Endothelial cell of umbilical vein (primary cell): ENCODE measurements around the gene RNF213. TPM values are rescaled to one million over a fixed set of nuclear protein-coding genes. Genes with fewer than 3 reads are reported as not detected.

Experiments used
- BruUV-seq: library from RNA; stranded (reverse); fragments of 400-500 nt; replicated peaks from 2 replicates; lab custom pipeline; 2021; lab: Mats Ljungman, UMichigan
- CTCF ChIA-PET: fragments of 300-600, 350-600 bp; sonication (Branson Sonifier 250); formaldehyde crosslinking; loops from one replicate; lab custom pipeline; 2021; ENCODE audit warnings: antibody characterized with exemption, inconsistent platforms; lab: Charles Lee
- POLR2A ChIA-PET: fragments of 300-600, 350-600 bp; sonication (Branson Sonifier 250); formaldehyde crosslinking; loops from one replicate; lab custom pipeline; 2021; ENCODE audit warnings: antibody characterized with exemption, inconsistent platforms; lab: Charles Lee
- DNase-seq: peaks from one replicate; pipeline ENCODE4 v3.0.0-alpha.2; 2011; ENCODE audit warnings: low read depth, low spot score
- FAIRE-seq: peaks from 2 replicates; lab custom pipeline; 2011; peaks lifted over from hg19 to GRCh38; lab: Jason Lieb, UNC
- H2AFZ ChIP-seq: 2 replicates; pipeline ENCODE4 v1.6.0; 2012; ENCODE audit warnings: low read depth, low read length, control low read depth, inconsistent platforms
- H3K27ac ChIP-seq: 2 replicates; pipeline ENCODE4 v1.5.1; 2011; ENCODE audit warnings: low read depth, mild to moderate bottlenecking, control low read depth, low read length, moderate library complexity; ENCODE audit not compliant: insufficient read depth
- H3K27me3 ChIP-seq, 2 experiments: 2 replicates each; pipeline versions ENCODE4 v1.6.0 to v1.6.1; 2011; ENCODE audit warnings: low read length in 2 of 2, mixed read lengths in 1 of 2; ENCODE audit not compliant: control insufficient read depth in 2 of 2, insufficient read depth in 2 of 2
- H3K36me3 ChIP-seq, 2 experiments: 2 replicates in 1 of 2; 3 replicates in 1 of 2; pipeline ENCODE4 v1.5.1; 2011; ENCODE audit warnings: low read length in 2 of 2, mild to moderate bottlenecking in 1 of 2, moderate library complexity in 1 of 2; ENCODE audit not compliant: control insufficient read depth in 2 of 2, insufficient read depth in 2 of 2; ENCODE audit errors: extremely low read depth in 1 of 2
- H3K4me1 ChIP-seq: 3 replicates; pipeline ENCODE4 v1.5.1; 2011; ENCODE audit warnings: mild to moderate bottlenecking, low read length; ENCODE audit not compliant: control insufficient read depth, insufficient read depth; ENCODE audit errors: extremely low read depth
- H3K4me2 ChIP-seq: 2 replicates; pipeline ENCODE4 v1.6.1; 2011; ENCODE audit warnings: low read length, control low read depth, mixed read lengths; ENCODE audit not compliant: insufficient read depth
- H3K4me3 ChIP-seq, 3 experiments: fragments of 200-600 bp in 1 of 3; sonication (generic), shearing (Covaris generic) in 1 of 3; replicated peaks in 1 of 3; 2 replicates each; pipeline ENCODE4 v1.5.1; 2011 to 2016; ENCODE audit warnings: control low read depth in 3 of 3, low read length in 3 of 3, mild to moderate bottlenecking in 2 of 3, inconsistent platforms in 1 of 3, low read depth in 1 of 3, moderate library complexity in 1 of 3; ENCODE audit not compliant: insufficient read depth in 1 of 3
- H3K79me2 ChIP-seq: 2 replicates; pipeline ENCODE4 v1.6.0; 2012; ENCODE audit warnings: low read length, inconsistent platforms; ENCODE audit not compliant: control insufficient read depth, insufficient read depth
- H3K9ac ChIP-seq: replicated peaks from 2 replicates; pipeline ENCODE3; 2011; ENCODE audit warnings: low read length, control low read depth; ENCODE audit not compliant: insufficient read depth; ENCODE audit errors: extremely low read depth
- H3K9me1 ChIP-seq: replicated peaks from 3 replicates; pipeline ENCODE4 v1.6.0; 2011; ENCODE audit warnings: mild to moderate bottlenecking, low read length; ENCODE audit not compliant: control insufficient read depth, insufficient read depth; ENCODE audit errors: extremely low read depth
- H3K9me3 ChIP-seq: replicated peaks from 2 replicates; pipeline ENCODE4 v1.5.1; 2012; ENCODE audit warnings: low read length, inconsistent platforms; ENCODE audit not compliant: control insufficient read depth, insufficient read depth
- H4K20me1 ChIP-seq: replicated peaks from 2 replicates; pipeline ENCODE3; 2011; ENCODE audit warnings: mild to moderate bottlenecking, low read length; ENCODE audit not compliant: control insufficient read depth, insufficient read depth; ENCODE audit errors: extremely low read depth
- EZH2 ChIP-seq: IDR thresholded peaks from 2 replicates; pipeline ENCODE4 v1.6.1; 2012; ENCODE audit warnings: borderline replicate concordance, low read depth, mild to moderate bottlenecking, moderate library complexity, low read length, inconsistent platforms; ENCODE audit not compliant: severe bottlenecking
- FOS ChIP-seq: IDR thresholded peaks from 2 replicates; pipeline ENCODE4 v1.6.1; 2011; ENCODE audit warnings: mild to moderate bottlenecking, low read length, moderate library complexity, borderline replicate concordance; ENCODE audit not compliant: insufficient read depth
- GATA2 ChIP-seq: IDR thresholded peaks from 2 replicates; pipeline ENCODE4 v1.7.0; 2011; ENCODE audit warnings: low read depth, mild to moderate bottlenecking, moderate library complexity, mixed read lengths, low read length; ENCODE audit not compliant: insufficient read length, insufficient read depth
- JUN ChIP-seq: IDR thresholded peaks from 2 replicates; pipeline ENCODE4 v1.6.1; 2011; ENCODE audit warnings: borderline replicate concordance, low read depth; ENCODE audit not compliant: insufficient read length, insufficient read depth
- MYC ChIP-seq: IDR thresholded peaks from one replicate; pipeline ENCODE4 v1.6.1; 2011; ENCODE audit warnings: mild to moderate bottlenecking, low read depth, low read length
- POLR2A ChIP-seq: IDR thresholded peaks from 2 replicates; pipeline ENCODE4 v1.6.1; 2012; ENCODE audit warnings: low read depth, mild to moderate bottlenecking, control low read depth, low read length
- POLR2AphosphoS5 ChIP-seq: IDR thresholded peaks from 2 replicates; pipeline ENCODE4 v1.6.1; 2012; ENCODE audit warnings: low read depth, mild to moderate bottlenecking, control low read depth, low read length, moderate library complexity; ENCODE audit not compliant: insufficient read depth
- dilution Hi-C: fragments of 300-500 bp; cut with MboI; formaldehyde crosslinking; loops from one replicate; pipeline ENCODE4 v1.15.0; 2019; ENCODE audit warnings: low sequenced_read_pairs; ENCODE audit not compliant: extremely low pct_ligation_motif_present
- intact Hi-C: fragments of 100-400 bp; cut with micrococcal nuclease; formaldehyde crosslinking; loops from one replicate; pipeline ENCODE4 v1.10.0; 2022
- polyA plus RNA-seq, 4 experiments: library from polyadenylated mRNA; depleted of rRNA in 3 of 4; stranded (reverse) in 3 of 4; unstranded in 1 of 4; fragments of >200 nt; gene quantifications; 2 replicates each; pipeline versions ENCODE4 v1.2.1 to v1.2.3, GENCODE V29; 2011 to 2012; ENCODE audit warnings: missing spikeins in 1 of 4
- total RNA-seq: library from RNA; stranded (reverse); gene quantifications from 2 replicates; pipeline ENCODE4 v1.2.3, GENCODE V29; 2021
- TF ChIP-seq, protein P1 (sequence below), 2 donors: IDR thresholded peaks; 1 replicate in 1 of 2; 2 replicates in 1 of 2; pipeline ENCODE4 v1.5.1; 2011; ENCODE audit warnings: low read length in 2 of 2, mild to moderate bottlenecking in 2 of 2, moderate library complexity in 2 of 2, control low read depth in 1 of 2, inconsistent platforms in 1 of 2, low read depth in 1 of 2; ENCODE audit not compliant: insufficient read depth in 1 of 2; ENCODE audit errors: extremely low read depth in 1 of 2
- TF ChIP-seq, protein P2 (sequence below): IDR thresholded peaks from 2 replicates; pipeline ENCODE4 v1.6.1; 2011; ENCODE audit not compliant: insufficient read depth, insufficient read length

The RNF213 gene
- total and polyA plus RNA-seq, 2 donors (not counting 3 experiments of a cell fraction or from before 2014, with no cell fraction given): 36.5 to 116 TPM

DNA sequence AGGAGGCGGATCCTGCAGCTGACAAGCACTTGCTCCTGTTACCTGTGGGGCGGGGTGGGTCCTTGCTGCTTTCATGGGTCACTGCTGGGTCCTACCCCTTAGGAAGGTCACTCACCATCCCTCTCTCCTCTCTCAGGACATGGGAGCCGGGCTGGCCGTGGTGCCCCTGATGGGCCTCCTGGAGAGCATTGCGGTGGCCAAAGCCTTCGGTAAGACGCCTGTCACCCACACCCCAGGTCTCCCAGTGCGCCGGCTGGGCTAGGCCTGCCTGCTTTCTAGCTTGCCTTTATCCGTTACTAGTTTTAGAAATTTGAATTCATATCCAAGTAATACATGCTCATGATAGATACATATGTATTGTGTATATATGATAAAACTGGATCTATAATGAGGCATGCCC lies 23.3 kb upstream of the RNF213 start:
- intact Hi-C loops: no loop called here
- Histone ChIP-seq H3K9me3 (no peaks in the 10 kb centered on the region), H3K79me2 (no peaks in the 10 kb centered on the region), H3K9me1 (no peaks in the 10 kb centered on the region), H3K27me3 (no peaks in the 10 kb centered on the region), H3K9ac (no peak overlapping the region), H3K27ac (no peak overlapping the region), H3K36me3 (peaks cover 2 to 9% of the 10 kb centered on the region in 2 experiments), H3K4me2 (no peak overlapping the region), H3K4me1 (no peaks in the 10 kb centered on the region), H3K4me3 (no peak overlapping the region), H2AFZ (no peak overlapping the region), H4K20me1 (no peaks in the 10 kb centered on the region)
- BruUV-seq: no TSS peak
- CTCF ChIA-PET: interaction anchor here (0.5 to 1.4 kb wide), 2 partner anchors 10 to 18 kb away, joined by 3 to 4 read pairs; no protein-coding TSS in a partner anchor
- POLR2A ChIA-PET: no interaction called here
- no peak for DNase-seq
- TF ChIP-seq POLR2A (no peak), FOS (no peak), EZH2 (no peak), POLR2AphosphoS5 (no peak), JUN (no peak), MYC (no peak), GATA2 (no peak)
- TF ChIP-seq, protein P1, sequence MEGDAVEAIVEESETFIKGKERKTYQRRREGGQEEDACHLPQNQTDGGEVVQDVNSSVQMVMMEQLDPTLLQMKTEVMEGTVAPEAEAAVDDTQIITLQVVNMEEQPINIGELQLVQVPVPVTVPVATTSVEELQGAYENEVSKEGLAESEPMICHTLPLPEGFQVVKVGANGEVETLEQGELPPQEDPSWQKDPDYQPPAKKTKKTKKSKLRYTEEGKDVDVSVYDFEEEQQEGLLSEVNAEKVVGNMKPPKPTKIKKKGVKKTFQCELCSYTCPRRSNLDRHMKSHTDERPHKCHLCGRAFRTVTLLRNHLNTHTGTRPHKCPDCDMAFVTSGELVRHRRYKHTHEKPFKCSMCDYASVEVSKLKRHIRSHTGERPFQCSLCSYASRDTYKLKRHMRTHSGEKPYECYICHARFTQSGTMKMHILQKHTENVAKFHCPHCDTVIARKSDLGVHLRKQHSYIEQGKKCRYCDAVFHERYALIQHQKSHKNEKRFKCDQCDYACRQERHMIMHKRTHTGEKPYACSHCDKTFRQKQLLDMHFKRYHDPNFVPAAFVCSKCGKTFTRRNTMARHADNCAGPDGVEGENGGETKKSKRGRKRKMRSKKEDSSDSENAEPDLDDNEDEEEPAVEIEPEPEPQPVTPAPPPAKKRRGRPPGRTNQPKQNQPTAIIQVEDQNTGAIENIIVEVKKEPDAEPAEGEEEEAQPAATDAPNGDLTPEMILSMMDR (IDR thresholded peaks at IDR 0.05; ENCODE audit: extremely low read depth in 1 of 2, insufficient read depth in 1 of 2, low read depth in 1 of 2, low read length in 2 of 2): no peak
- TF ChIP-seq, protein P2, sequence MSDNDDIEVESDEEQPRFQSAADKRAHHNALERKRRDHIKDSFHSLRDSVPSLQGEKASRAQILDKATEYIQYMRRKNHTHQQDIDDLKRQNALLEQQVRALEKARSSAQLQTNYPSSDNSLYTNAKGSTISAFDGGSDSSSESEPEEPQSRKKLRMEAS: no peak
- no peak for FAIRE-seq
- dilution Hi-C loops: no loop called here
